Panc1 (cell line): ENCODE measurements around the gene GPRC5C. TPM values are rescaled to one million over a fixed set of nuclear protein-coding genes. Genes with fewer than 3 reads are reported as not detected.

Source experiments
- ATAC-seq: fragments of 200-7000 bp; cut with Tn5 transposase; 2 replicates; pipeline ENCODE4 v1.9.1; 2020; ENCODE audit warnings: mild to moderate bottlenecking, moderate library complexity
- BruUV-seq: library from RNA; stranded (reverse); fragments of 400-500 nt; replicated peaks from 2 replicates; lab custom pipeline; 2021; lab: Mats Ljungman, UMichigan
- CTCF ChIA-PET: fragments of 300-600 bp; sonication (Branson Sonifier 250); formaldehyde crosslinking; loops from one replicate; lab custom pipeline; 2022; ENCODE audit warnings: antibody characterized with exemption; lab: Charles Lee
- POLR2A ChIA-PET: fragments of 300-600 bp; sonication (Branson Sonifier 250); formaldehyde crosslinking; loops from one replicate; lab custom pipeline; 2022; ENCODE audit warnings: antibody characterized with exemption; lab: Charles Lee
- DNase-seq: peaks from one replicate; pipeline ENCODE4 v3.0.0-alpha.2; 2010; ENCODE audit warnings: low read depth, low spot score
- H3K27ac ChIP-seq: 2 replicates; pipeline ENCODE4 v1.5.1; 2011; ENCODE audit warnings: mild to moderate bottlenecking, low read length, inconsistent platforms
- H3K27me3 ChIP-seq: fragments of 200-500 bp; sonication (Bioruptor generic); 2 replicates; pipeline ENCODE4 v1.6.0; 2014; ENCODE audit warnings: low read length, inconsistent platforms; ENCODE audit not compliant: control insufficient read depth, insufficient read depth
- H3K36me3 ChIP-seq: fragments of 200-500 bp; sonication (Bioruptor generic); 2 replicates; pipeline ENCODE4 v1.5.1; 2014; ENCODE audit warnings: inconsistent platforms, mild to moderate bottlenecking, low read length, moderate library complexity; ENCODE audit not compliant: control insufficient read depth, insufficient read depth
- H3K4me1 ChIP-seq: 2 replicates; pipeline ENCODE4 v1.5.1; 2011; ENCODE audit warnings: inconsistent platforms, mild to moderate bottlenecking, low read length, moderate library complexity; ENCODE audit not compliant: control insufficient read depth, insufficient read depth
- H3K4me3 ChIP-seq, 2 experiments: 2 replicates each; pipeline ENCODE4 v1.5.1; 2011 to 2012; ENCODE audit warnings: low read depth in 2 of 2, low read length in 2 of 2, mild to moderate bottlenecking in 2 of 2, inconsistent platforms in 1 of 2, moderate library complexity in 1 of 2
- H3K9me3 ChIP-seq: fragments of 200-500 bp; sonication (Bioruptor generic); 2 replicates; pipeline ENCODE4 v1.5.1; 2014; ENCODE audit warnings: low read depth, mild to moderate bottlenecking, inconsistent platforms, low read length, moderate library complexity; ENCODE audit not compliant: control insufficient read depth, insufficient read depth
- CTCF ChIP-seq: fragments of 450-650 bp; IDR thresholded peaks from 2 replicates; pipeline ENCODE4 v1.5.1; 2017; ENCODE audit warnings: mild to moderate bottlenecking
- POLR2AphosphoS5 ChIP-seq: IDR thresholded peaks from 2 replicates; pipeline ENCODE4 v1.6.1; 2012; ENCODE audit warnings: mild to moderate bottlenecking, low read depth, low read length, moderate library complexity
- REST ChIP-seq, 2 experiments: IDR thresholded peaks; 2 replicates each; pipeline ENCODE4 v1.6.1; 2011 to 2012; ENCODE audit warnings: low read depth in 2 of 2, control low read depth in 1 of 2, low read length in 1 of 2, mild to moderate bottlenecking in 1 of 2, moderate library complexity in 1 of 2; ENCODE audit not compliant: insufficient read depth in 1 of 2
- SIN3A ChIP-seq: IDR thresholded peaks from 2 replicates; pipeline ENCODE4 v1.6.1; 2012; ENCODE audit warnings: low read depth, mild to moderate bottlenecking, low read length, moderate library complexity, borderline replicate concordance; ENCODE audit not compliant: insufficient read depth
- TCF7L2 ChIP-seq: IDR thresholded peaks from 2 replicates; pipeline ENCODE4 v1.6.1; 2011; ENCODE audit warnings: mild to moderate bottlenecking, low read depth, low read length, inconsistent platforms
- in situ Hi-C: cut with HindIII; loops from 2 replicates; pipeline ENCODE4 v1.10.0; 2016; ENCODE audit warnings: low sequenced_read_pairs, low pct_unique_long_range_greater_than_20kb
- intact Hi-C: fragments of 100-400 bp; cut with micrococcal nuclease; formaldehyde crosslinking; loops from one replicate; pipeline ENCODE4 v1.10.0; 2022; ENCODE audit not compliant: unreplicated experiment
- total RNA-seq: library from RNA; stranded (reverse); gene quantifications from one replicate; pipeline ENCODE4 v1.2.1, GENCODE V29; 2021; ENCODE audit not compliant: unreplicated experiment

Gene GPRC5C
- total RNA-seq, 1 experiment from 2014 or later = 57.1 TPM

- Histone ChIP-seq H3K27me3 (no peaks in the 10 kb centered on the region), H3K27ac (no peak overlapping the region), H3K36me3 (no peaks in the 10 kb centered on the region), H3K4me1 (no peaks in the 10 kb centered on the region), H3K9me3 (no peaks in the 10 kb centered on the region), H3K4me3 (no peak overlapping the region)
- POLR2A ChIA-PET = no interaction called here
- DNase-seq (no peak), ATAC-seq (no peak)
- TF ChIP-seq SIN3A = no peak
- TF ChIP-seq CTCF = no peak
- in situ Hi-C loops (no loop called here), intact Hi-C loops (no loop called here)
- CTCF ChIA-PET = no interaction called here
- no TSS peak for BruUV-seq
These were observed 11.9 kb upstream of the GPRC5C start for GRCh38 chr17:74419928-74420411.

- Histone ChIP-seq H3K36me3 (no peaks in the 10 kb centered on the region), H3K4me1 (peaks cover 26% of the 10 kb centered on the region), H3K27ac (no peak overlapping the region), H3K9me3 (no peaks in the 10 kb centered on the region), H3K27me3 (no peaks in the 10 kb centered on the region), H3K4me3 (no peak overlapping the region)
- TF ChIP-seq TCF7L2 (no peak), CTCF (no peak), POLR2AphosphoS5 (no peak), SIN3A (no peak), REST (IDR thresholded peaks at IDR 0.05; ENCODE audit: insufficient read depth in 1 of 2, low read depth in 2 of 2, low read length in 1 of 2) (no peak)
- intact Hi-C loops = no loop called here
- in situ Hi-C loops = no loop called here
- ChIA-PET POLR2A (no interaction called here), CTCF (interaction anchor here (0.5 to 0.6 kb wide), 2 partner anchors 67 to 74 kb away, joined by 6 to 7 read pairs; no protein-coding TSS in a partner anchor)
- ATAC-seq (no peak), DNase-seq (no peak)
- BruUV-seq = no TSS peak
These were observed 7.8 kb upstream of the GPRC5C start for GRCh38 chr17:74424117-74424516.
